ENCODE measurements around the gene ZDHHC3. TPM values are rescaled to one million over a fixed set of nuclear protein-coding genes. Genes with fewer than 3 reads are reported as not detected.
A peak's percentile ranks its signal among the peaks of the same experiment; 100 is the strongest.

The ZDHHC3 gene
- total RNA-seq, 1 experiment from 2014 or later = 58.0 TPM

- TF ChIP-seq STAT6 (CRISPR knock-in tag; conservative IDR thresholded peaks at IDR 0.05; ENCODE audit: low read depth) (no peak), RELA (CRISPR knock-in tag; IDR thresholded peaks at IDR 0.05; ENCODE audit: borderline replicate concordance) (no peak), ZMAT4 (CRISPR knock-in tag; IDR thresholded peaks at IDR 0.05) (no peak), RORB (CRISPR knock-in tag; IDR thresholded peaks at IDR 0.05) (no peak), MAX (CRISPR knock-in tag; IDR thresholded peaks at IDR 0.05) (no peak), TP53 (CRISPR knock-in tag; IDR thresholded peaks at IDR 0.05) (no peak), NR2C2 (CRISPR knock-in tag; IDR thresholded peaks at IDR 0.05) (no peak), GTF2I (CRISPR knock-in tag; conservative IDR thresholded peaks at IDR 0.05) (no peak), MXD4 (CRISPR knock-in tag; IDR thresholded peaks at IDR 0.05; ENCODE audit: borderline replicate concordance) (no peak), NFE2L1 (CRISPR knock-in tag; IDR thresholded peaks at IDR 0.05) (no peak), ZNF121 (CRISPR knock-in tag; IDR thresholded peaks at IDR 0.05) (no peak)
Measured at GRCh38 chr3:44954304-44954703, 21.7 kb downstream of the ZDHHC3 start (continued).

- H3K4me1 Mint-ChIP-seq = peaks cover 21% of the 10 kb centered on the region
- ChIA-PET CTCF (no interaction called here), POLR2A (no interaction called here)
- no peak overlapping the region for H3K4me3 Mint-ChIP-seq
- no peak for ATAC-seq
- 0 out of 2 replicates have a peak overlapping the region, but pooled peaks have one; percentile 3 for H3K27ac Mint-ChIP-seq
- H3K9me3 Mint-ChIP-seq = no peaks in the 10 kb centered on the region
- H3K27me3 Mint-ChIP-seq (ENCODE audit: low read depth) = no peaks in the 10 kb centered on the region
- no peak for DNase-seq (ENCODE audit: low spot score)
- H3K36me3 Mint-ChIP-seq = no peaks in the 10 kb centered on the region
- TF ChIP-seq ZNF219 (CRISPR knock-in tag; IDR thresholded peaks at IDR 0.05; ENCODE audit: borderline replicate concordance) (no peak), NFYB (CRISPR knock-in tag; conservative IDR thresholded peaks at IDR 0.05; ENCODE audit: low read depth) (no peak), ESRRA (CRISPR knock-in tag; IDR thresholded peaks at IDR 0.05; ENCODE audit: borderline replicate concordance) (no peak), CREB1 (CRISPR knock-in tag; IDR thresholded peaks at IDR 0.05) (no peak), RORB (CRISPR knock-in tag; IDR thresholded peaks at IDR 0.05) (no peak), HMGXB4 (CRISPR knock-in tag; IDR thresholded peaks at IDR 0.05) (no peak), ERG (CRISPR knock-in tag; IDR thresholded peaks at IDR 0.05) (no peak), NR2C2 (CRISPR knock-in tag; IDR thresholded peaks at IDR 0.05) (no peak), NR3C1 (CRISPR knock-in tag; conservative IDR thresholded peaks at IDR 0.05; ENCODE audit: low read depth) (no peak), ZNF281 (CRISPR knock-in tag; IDR thresholded peaks at IDR 0.05) (no peak), AFF4 (CRISPR knock-in tag; IDR thresholded peaks at IDR 0.05; ENCODE audit: borderline replicate concordance) (no peak), ZNF423 (CRISPR knock-in tag; IDR thresholded peaks at IDR 0.05) (no peak), GTF2I (CRISPR knock-in tag; conservative IDR thresholded peaks at IDR 0.05) (no peak), E2F1 (CRISPR knock-in tag; IDR thresholded peaks at IDR 0.05) (no peak), ATF3 (CRISPR knock-in tag; conservative IDR thresholded peaks at IDR 0.05) (no peak)
Measured at GRCh38 chr3:44952689-44953088, 23.3 kb downstream of the ZDHHC3 start.
